Astrocyte (in vitro differentiated cells and primary cell): ENCODE data around the gene RMND5A.
A peak's percentile ranks its signal among the peaks of the same experiment; 100 is the strongest.

Experiments used
- EZH2 ChIP-seq: IDR thresholded peaks from 2 replicates; pipeline ENCODE4 v1.6.1; 2012; ENCODE audit warnings: mild to moderate bottlenecking, low read length, inconsistent platforms; ENCODE audit not compliant: insufficient read depth
- TF ChIP-seq, protein P1 (sequence below): IDR thresholded peaks from 2 replicates; pipeline ENCODE4 v1.5.1; 2011; ENCODE audit warnings: low read depth, mild to moderate bottlenecking, inconsistent platforms, low read length, moderate library complexity; ENCODE audit not compliant: insufficient read depth

DNA sequence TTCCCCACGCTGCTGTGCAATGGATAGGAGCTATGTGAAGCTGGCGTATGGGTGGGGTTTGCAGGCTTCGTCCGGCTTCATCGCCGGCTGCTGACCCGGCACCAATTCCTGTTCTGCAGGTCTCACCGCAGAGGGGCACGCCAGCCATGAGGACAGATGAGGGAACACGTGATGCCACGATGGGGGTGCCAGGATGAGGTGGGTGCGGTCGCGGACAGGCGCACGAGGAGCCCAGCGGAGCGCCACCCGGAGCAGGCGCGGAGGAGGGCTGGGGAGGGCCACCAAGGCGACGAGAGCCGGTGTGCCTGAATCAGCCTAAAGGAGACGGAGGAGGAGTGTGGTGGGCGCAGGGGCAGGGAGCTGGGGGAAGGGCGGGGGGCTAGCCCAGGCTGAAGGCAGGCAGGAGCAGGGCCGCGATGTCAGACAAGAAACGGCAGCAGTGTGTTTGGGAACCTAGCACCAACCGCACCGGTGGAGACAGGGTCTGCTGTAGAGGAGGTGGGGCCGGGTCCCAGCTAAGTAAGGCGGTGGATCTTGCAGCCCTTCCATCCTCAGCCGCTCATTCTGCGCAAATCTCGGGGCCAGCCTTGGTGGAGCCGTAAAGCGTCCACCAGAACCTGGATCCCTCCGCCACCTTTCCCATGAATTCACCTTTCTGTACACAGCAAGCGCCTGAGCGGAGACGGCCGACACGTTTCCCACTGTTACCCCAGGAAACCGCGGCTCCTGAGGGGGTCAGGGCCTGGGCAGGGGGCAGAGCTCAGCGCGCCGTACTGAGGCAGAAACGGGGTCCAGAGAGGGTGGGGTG, 87.6 kb downstream of the RMND5A start:
- TF ChIP-seq EZH2 = peak; percentile 64
- TF ChIP-seq, protein P1, sequence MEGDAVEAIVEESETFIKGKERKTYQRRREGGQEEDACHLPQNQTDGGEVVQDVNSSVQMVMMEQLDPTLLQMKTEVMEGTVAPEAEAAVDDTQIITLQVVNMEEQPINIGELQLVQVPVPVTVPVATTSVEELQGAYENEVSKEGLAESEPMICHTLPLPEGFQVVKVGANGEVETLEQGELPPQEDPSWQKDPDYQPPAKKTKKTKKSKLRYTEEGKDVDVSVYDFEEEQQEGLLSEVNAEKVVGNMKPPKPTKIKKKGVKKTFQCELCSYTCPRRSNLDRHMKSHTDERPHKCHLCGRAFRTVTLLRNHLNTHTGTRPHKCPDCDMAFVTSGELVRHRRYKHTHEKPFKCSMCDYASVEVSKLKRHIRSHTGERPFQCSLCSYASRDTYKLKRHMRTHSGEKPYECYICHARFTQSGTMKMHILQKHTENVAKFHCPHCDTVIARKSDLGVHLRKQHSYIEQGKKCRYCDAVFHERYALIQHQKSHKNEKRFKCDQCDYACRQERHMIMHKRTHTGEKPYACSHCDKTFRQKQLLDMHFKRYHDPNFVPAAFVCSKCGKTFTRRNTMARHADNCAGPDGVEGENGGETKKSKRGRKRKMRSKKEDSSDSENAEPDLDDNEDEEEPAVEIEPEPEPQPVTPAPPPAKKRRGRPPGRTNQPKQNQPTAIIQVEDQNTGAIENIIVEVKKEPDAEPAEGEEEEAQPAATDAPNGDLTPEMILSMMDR = no peak
